GM12878 (cell line): ENCODE results near the gene RBBP4. TPM values are rescaled to one million over a fixed set of nuclear protein-coding genes. Genes with fewer than 3 reads are reported as not detected.

ENCODE experiments used
- ATAC-seq: fragments of 200-7000 bp; cut with Tn5 transposase; 3 replicates; pipeline ENCODE4 v1.9.1; 2020; ENCODE audit warnings: mild to moderate bottlenecking, moderate library complexity
- BruUV-seq: library from RNA; stranded (reverse); fragments of 400-500 nt; replicated peaks from 2 replicates; lab custom pipeline; 2021; lab: Mats Ljungman, UMichigan
- CTCF ChIA-PET: fragments of 300-600 bp; sonication (Branson Sonifier 250); formaldehyde crosslinking; extraction: SDS; loops from one replicate; lab custom pipeline; 2021; ENCODE audit warnings: inconsistent platforms; lab: Yijun Ruan, JAX
- POLR2A ChIA-PET: fragments of 350-600 bp; formaldehyde crosslinking; extraction: SDS; loops from one replicate; lab custom pipeline; 2021; ENCODE audit warnings: inconsistent platforms; lab: Charles Lee
- RAD21 ChIA-PET: fragments of 300-600 bp; sonication (Branson Sonifier 250); formaldehyde crosslinking; loops from one replicate; lab custom pipeline; 2023; ENCODE audit warnings: antibody characterized with exemption; ENCODE audit not compliant: unreplicated experiment; lab: Charles Lee
- SMC1A ChIA-PET: fragments of 300-600 bp; sonication (Branson Sonifier 250); formaldehyde crosslinking; loops from one replicate; lab custom pipeline; 2023; ENCODE audit not compliant: unreplicated experiment, uncharacterized antibody; lab: Charles Lee
- DNase-seq: peaks from one replicate; pipeline ENCODE4 v3.0.0-alpha.2; 2011; ENCODE audit warnings: low read depth, low spot score
- FAIRE-seq: peaks from 3 replicates; lab custom pipeline; 2011; peaks lifted over from hg19 to GRCh38; lab: Jason Lieb, UNC
- H2AFZ ChIP-seq: 2 replicates; pipeline ENCODE4 v1.6.0; 2011; ENCODE audit warnings: low read depth, low read length, control low read depth; ENCODE audit not compliant: control insufficient read depth
- H3K27ac ChIP-seq: 2 replicates; pipeline ENCODE4 v1.5.1; 2011; ENCODE audit warnings: control low read depth; ENCODE audit not compliant: control insufficient read depth, insufficient read depth
- H3K27me3 ChIP-seq, 2 experiments: replicated peaks in 1 of 2; 2 replicates each; pipeline versions ENCODE4 v1.6.0 to v1.6.1; 2011; ENCODE audit warnings: low read length in 1 of 2; ENCODE audit not compliant: control insufficient read depth in 2 of 2, insufficient read depth in 2 of 2
- H3K36me3 ChIP-seq, 2 experiments: 2 replicates each; pipeline ENCODE4 v1.5.1; 2011; ENCODE audit warnings: low read length in 1 of 2; ENCODE audit not compliant: control insufficient read depth in 2 of 2, insufficient read depth in 2 of 2
- H3K4me1 ChIP-seq: 2 replicates; pipeline ENCODE4 v1.6.1; 2011; ENCODE audit warnings: mild to moderate bottlenecking, low read length, moderate library complexity, mixed read lengths; ENCODE audit not compliant: control insufficient read depth, insufficient read depth
- H3K4me2 ChIP-seq: 2 replicates; pipeline ENCODE4 v1.6.0; 2011; ENCODE audit warnings: control low read depth; ENCODE audit not compliant: control insufficient read depth, insufficient read depth
- H3K4me3 ChIP-seq: fragments of 200-600 bp; sonication (generic); 2 replicates; pipeline ENCODE4 v1.5.1; 2016
- H3K79me2 ChIP-seq: 2 replicates; pipeline ENCODE4 v1.6.0; 2011; ENCODE audit warnings: low read length; ENCODE audit not compliant: control insufficient read depth, insufficient read depth
- H3K9ac ChIP-seq: 2 replicates; pipeline ENCODE4 v1.8.0; 2011; ENCODE audit warnings: low read length, control low read depth, mixed read lengths; ENCODE audit not compliant: control insufficient read depth, insufficient read depth
- H3K9me3 ChIP-seq: replicated peaks from 3 replicates; pipeline ENCODE4 v1.5.1; 2011; ENCODE audit warnings: mild to moderate bottlenecking, low read length; ENCODE audit not compliant: control insufficient read depth, insufficient read depth
- H4K20me1 ChIP-seq: 2 replicates; pipeline ENCODE4 v1.6.0; 2011; ENCODE audit not compliant: control insufficient read depth, insufficient read depth
- EED ChIP-seq: sonication (generic); IDR thresholded peaks from 2 replicates; pipeline ENCODE4 v1.6.1; 2016; ENCODE audit warnings: antibody characterized with exemption, low read depth
- ETV6 ChIP-seq, 2 experiments: fragments of 450-650 bp in 1 of 2; IDR thresholded peaks in 1 of 2; conservative IDR thresholded peaks in 1 of 2; 2 replicates each; pipeline ENCODE4 v1.6.1; 2014; ENCODE audit warnings: antibody characterized with exemption in 1 of 2, borderline replicate concordance in 1 of 2, low read depth in 1 of 2, mild to moderate bottlenecking in 1 of 2, moderate library complexity in 1 of 2
- HCFC1 ChIP-seq: fragments of 150-350 bp; IDR thresholded peaks from 2 replicates; pipeline ENCODE4 v1.6.1; 2014; ENCODE audit warnings: low read length
- HDGF ChIP-seq: fragments of 450-650 bp; IDR thresholded peaks from 2 replicates; pipeline ENCODE4 v1.6.1; 2016; ENCODE audit warnings: antibody characterized with exemption
- KDM1A ChIP-seq: fragments of 200-600 bp; sonication (generic); IDR thresholded peaks from 2 replicates; pipeline ENCODE4 v1.6.1; 2016; ENCODE audit warnings: borderline replicate concordance
- MTA2 ChIP-seq: fragments of 450-650 bp; IDR thresholded peaks from 2 replicates; pipeline ENCODE4 v1.6.1; 2016; ENCODE audit warnings: low read depth, mild to moderate bottlenecking, moderate library complexity
- NBN ChIP-seq: fragments of 450-650 bp; IDR thresholded peaks from 2 replicates; pipeline ENCODE4 v1.6.1; 2016
- RAD51 ChIP-seq: fragments of 450-650 bp; IDR thresholded peaks from 2 replicates; pipeline ENCODE4 v1.6.1; 2016; ENCODE audit warnings: moderate library complexity, mild to moderate bottlenecking, inconsistent platforms
- RCOR1 ChIP-seq: conservative IDR thresholded peaks from 2 replicates; pipeline ENCODE4 v1.6.1; 2012; ENCODE audit warnings: low read depth, low read length, improper control_type of control experiment
- REST ChIP-seq: IDR thresholded peaks from 2 replicates; pipeline ENCODE4 v1.6.1; 2012; ENCODE audit warnings: mild to moderate bottlenecking, low read depth, low read length
- SP1 ChIP-seq: IDR thresholded peaks from one replicate; pipeline ENCODE4 v1.6.1; 2011; ENCODE audit warnings: low read depth, low read length
- ZNF622 ChIP-seq: fragments of 450-650 bp; IDR thresholded peaks from 2 replicates; pipeline ENCODE4 v1.6.1; 2017; ENCODE audit warnings: mild to moderate bottlenecking, inconsistent platforms
- ZZZ3 ChIP-seq: IDR thresholded peaks from 2 replicates; pipeline ENCODE4 v1.6.1; 2011; ENCODE audit warnings: low read depth; ENCODE audit not compliant: control insufficient read depth, insufficient read length
- WGBS: methylation state at CpG from one replicate; pipeline ENCODE4 v1.1.6; 2016; ENCODE audit warnings: low lambda C conversion rate; ENCODE audit not compliant: insufficient replicate concordance, insufficient coverage; ENCODE audit errors: missing lambda C conversion rate; 5-methylcytosine and 5-hydroxymethylcytosine counted together
- in situ Hi-C: fragments of 300-500 bp; cut with MboI; formaldehyde crosslinking; loops from 9 replicates; pipeline ENCODE4 v1.14.3; 2018; ENCODE audit warnings: mixed read lengths
- intact Hi-C: fragments of 100-400 bp; cut with micrococcal nuclease; formaldehyde crosslinking; loops from one replicate; pipeline ENCODE4 v1.14.2; 2022; ENCODE audit not compliant: unreplicated experiment
- polyA plus RNA-seq, 11 experiments: library from polyadenylated mRNA; depleted of rRNA in 4 of 11; unstranded in 6 of 11; stranded (reverse) in 5 of 11; fragments of >200 nt; fragmentation: Nextera tagmentation in 4 of 11; fragmentation: Illumina TruSeq in 1 of 11; extraction: Ambion mirVana in 4 of 11; extraction: Trizol in 1 of 11; gene quantifications; 1 replicate in 1 of 11; 2 replicates in 10 of 11; pipeline versions ENCODE4 v1.2.1 to v1.2.3, GENCODE V29; 2011 to 2016; ENCODE audit warnings: inconsistent platforms in 2 of 11, missing spikeins in 2 of 11, low read depth in 1 of 11
- total RNA-seq, 4 experiments: library from RNA; depleted of rRNA in 3 of 4; stranded (reverse); fragments of >200 nt in 3 of 4; fragmentation: Illumina TruSeq in 1 of 4; extraction: Trizol in 1 of 4; gene quantifications; 2 replicates each; pipeline versions ENCODE4 v1.2.1 to v1.2.3, GENCODE V29; 2013 to 2021
- TF ChIP-seq, protein P1 (sequence below): fragments of 450-650 bp; IDR thresholded peaks from 2 replicates; pipeline ENCODE4 v1.6.1; 2018; ENCODE audit warnings: borderline replicate concordance, mild to moderate bottlenecking; ENCODE audit not compliant: partially characterized antibody

The RBBP4 gene
- total and polyA plus RNA-seq, 10 of the 15 experiments (the other 5 are each of a cell fraction or from before 2014, with no cell fraction given): 120 to 357 (median 231) TPM

DNA sequence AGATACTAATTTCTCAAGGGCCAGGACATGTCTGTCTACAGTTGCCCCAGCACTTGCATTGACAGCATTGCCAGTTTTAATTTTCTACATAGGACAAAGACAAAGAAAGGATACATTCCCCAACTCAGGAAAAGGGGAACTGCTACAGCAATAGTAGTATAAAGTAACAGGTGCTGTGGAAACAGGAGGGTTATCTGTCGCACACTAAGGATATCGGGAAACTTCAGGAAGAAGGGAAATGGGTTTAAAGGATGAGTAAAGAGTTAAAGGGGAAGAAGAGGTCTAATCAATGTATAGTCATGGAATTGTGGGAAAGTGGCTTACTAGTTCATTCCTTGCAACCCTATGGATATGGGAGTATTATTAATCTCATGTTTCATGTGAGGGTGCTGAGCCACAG, 35.4 kb downstream of the RBBP4 start:
- Histone ChIP-seq H4K20me1 (no peaks in the 10 kb centered on the region), H3K79me2 (no peaks in the 10 kb centered on the region), H3K4me3 (no peak overlapping the region), H3K9ac (no peak overlapping the region), H3K27ac (no peak overlapping the region), H3K36me3 (peaks cover 3 to 9% of the 10 kb centered on the region in 2 experiments), H3K4me1 (no peaks in the 10 kb centered on the region), H3K9me3 (no peaks in the 10 kb centered on the region)
- DNase-seq: no peak
- ChIA-PET POLR2A (no interaction called here), CTCF (no interaction called here), RAD21 (no interaction called here)
- 100% methylated on average over 2 of the region's 2 CpGs for WGBS
- TF ChIP-seq RCOR1 (no peak), ETV6 (conservative IDR thresholded peaks at IDR 0.05 in 1 of 2, IDR thresholded peaks at IDR 0.05 in 1 of 2; ENCODE audit: borderline replicate concordance in 1 of 2, low read depth in 1 of 2) (no peak), RAD51 (no peak), HDGF (no peak), MTA2 (no peak), NBN (no peak), KDM1A (no peak), EED (no peak), REST (no peak), ZZZ3 (no peak), SP1 (no peak), ZNF622 (no peak), HCFC1 (no peak)
- TF ChIP-seq, protein P1, sequence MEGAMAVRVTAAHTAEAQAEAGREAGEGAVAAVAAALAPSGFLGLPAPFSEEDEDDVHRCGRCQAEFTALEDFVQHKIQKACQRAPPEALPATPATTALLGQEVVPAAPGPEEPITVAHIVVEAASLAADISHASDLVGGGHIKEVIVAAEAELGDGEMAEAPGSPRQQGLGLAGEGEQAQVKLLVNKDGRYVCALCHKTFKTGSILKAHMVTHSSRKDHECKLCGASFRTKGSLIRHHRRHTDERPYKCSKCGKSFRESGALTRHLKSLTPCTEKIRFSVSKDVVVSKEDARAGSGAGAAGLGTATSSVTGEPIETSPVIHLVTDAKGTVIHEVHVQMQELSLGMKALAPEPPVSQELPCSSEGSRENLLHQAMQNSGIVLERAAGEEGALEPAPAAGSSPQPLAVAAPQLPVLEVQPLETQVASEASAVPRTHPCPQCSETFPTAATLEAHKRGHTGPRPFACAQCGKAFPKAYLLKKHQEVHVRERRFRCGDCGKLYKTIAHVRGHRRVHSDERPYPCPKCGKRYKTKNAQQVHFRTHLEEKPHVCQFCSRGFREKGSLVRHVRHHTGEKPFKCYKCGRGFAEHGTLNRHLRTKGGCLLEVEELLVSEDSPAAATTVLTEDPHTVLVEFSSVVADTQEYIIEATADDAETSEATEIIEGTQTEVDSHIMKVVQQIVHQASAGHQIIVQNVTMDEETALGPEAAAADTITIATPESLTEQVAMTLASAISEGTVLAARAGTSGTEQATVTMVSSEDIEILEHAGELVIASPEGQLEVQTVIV: no peak
- TF ChIP-seq, all 136 proteins: peak for 0
- Histone ChIP-seq H2AFZ (no peak overlapping the region), H3K27me3 (no peaks in the 10 kb centered on the region), H3K4me2 (no peak overlapping the region)
- intact Hi-C loops (no loop called here), in situ Hi-C loops (no loop called here)
- FAIRE-seq: no peak
- no peak for ATAC-seq
- SMC1A ChIA-PET: interaction anchor here (1.0 kb wide), 1 partner anchor 285 kb away, joined by 3 read pairs; no protein-coding TSS in a partner anchor
- no TSS peak for BruUV-seq
